ENCODE data around the gene SEMA5B.

SEMA5B gene

GRCh38 chr3:122985539-122985938 is 42.0 kb downstream of the SEMA5B start:
- Mint-ChIP-seq H3K4me1 (no peaks in the 10 kb centered on the region), H3K9me3 (no peaks in the 10 kb centered on the region), H3K36me3 (ENCODE audit: low read depth) (no peaks in the 10 kb centered on the region), H3K27ac (no peak overlapping the region), H3K4me3 (no peak overlapping the region), H3K27me3 (peaks cover 12% of the 10 kb centered on the region)
- no peak for DNase-seq
- no peak for ATAC-seq

DNA sequence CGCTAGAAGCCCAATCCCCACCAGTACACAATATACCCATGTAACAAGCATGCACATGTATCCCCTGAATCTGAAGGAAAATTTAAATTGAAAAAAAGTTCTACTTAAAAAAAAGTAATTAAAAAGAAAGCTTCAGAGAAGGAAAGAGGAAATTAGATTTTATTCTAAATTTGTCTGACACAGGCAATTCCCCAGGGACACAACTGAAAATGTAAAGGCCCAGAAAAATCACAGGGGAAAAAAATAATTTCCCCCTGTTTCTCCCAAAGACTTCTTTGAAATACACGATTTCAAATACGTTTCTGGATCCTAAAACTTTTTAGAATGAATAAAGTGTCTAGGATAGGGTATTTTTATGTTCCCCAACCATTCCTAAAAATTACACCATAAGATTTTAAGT is 42.9 kb downstream of the SEMA5B start:
- no peak for DNase-seq
- no peaks in the 10 kb centered on the region for H3K4me1 Mint-ChIP-seq
- no peaks in the 10 kb centered on the region for H3K9me3 Mint-ChIP-seq
- H3K27ac Mint-ChIP-seq: no peak overlapping the region
- ATAC-seq: no peak
- H3K36me3 Mint-ChIP-seq (ENCODE audit: low read depth): no peaks in the 10 kb centered on the region
- H3K4me3 Mint-ChIP-seq: no peak overlapping the region
- peaks cover 8% of the 10 kb centered on the region for H3K27me3 Mint-ChIP-seq

GRCh38 chr3:122984007-122984406 is 43.6 kb downstream of the SEMA5B start:
- Mint-ChIP-seq H3K36me3 (ENCODE audit: low read depth) (no peaks in the 10 kb centered on the region), H3K4me3 (no peak overlapping the region), H3K27me3 (peaks cover 7% of the 10 kb centered on the region), H3K9me3 (no peaks in the 10 kb centered on the region), H3K4me1 (peaks cover under 1% of the 10 kb centered on the region), H3K27ac (no peak overlapping the region)
- ATAC-seq (no peak), DNase-seq (no peak)

- H3K9me3 Mint-ChIP-seq: no peaks in the 10 kb centered on the region
- ATAC-seq (no peak), DNase-seq (no peak)
- peaks cover 6% of the 10 kb centered on the region for H3K27me3 Mint-ChIP-seq
- no peak overlapping the region for H3K27ac Mint-ChIP-seq
- no peak overlapping the region for H3K4me3 Mint-ChIP-seq
- H3K4me1 Mint-ChIP-seq: peaks cover 5% of the 10 kb centered on the region
- no peaks in the 10 kb centered on the region for H3K36me3 Mint-ChIP-seq (ENCODE audit: low read depth)
Measured at GRCh38 chr3:122982216-122983185, 45.1 kb downstream of the SEMA5B start.

GRCh38 chr3:122979211-122979610 is 48.4 kb downstream of the SEMA5B start:
- Mint-ChIP-seq H3K36me3 (ENCODE audit: low read depth) (no peaks in the 10 kb centered on the region), H3K27ac (no peak overlapping the region), H3K4me3 (no peak overlapping the region), H3K9me3 (no peaks in the 10 kb centered on the region), H3K27me3 (no peaks in the 10 kb centered on the region), H3K4me1 (peaks cover 23% of the 10 kb centered on the region)
- no peak for DNase-seq
- ATAC-seq: no peak

- Mint-ChIP-seq H3K4me1 (peaks cover 23% of the 10 kb centered on the region), H3K27me3 (no peaks in the 10 kb centered on the region), H3K4me3 (no peak overlapping the region), H3K27ac (no peak overlapping the region), H3K36me3 (ENCODE audit: low read depth) (no peaks in the 10 kb centered on the region), H3K9me3 (no peaks in the 10 kb centered on the region)
- no peak for ATAC-seq
- DNase-seq: no peak
Measured at GRCh38 chr3:122978569-122978968, 49.0 kb downstream of the SEMA5B start.

DNA sequence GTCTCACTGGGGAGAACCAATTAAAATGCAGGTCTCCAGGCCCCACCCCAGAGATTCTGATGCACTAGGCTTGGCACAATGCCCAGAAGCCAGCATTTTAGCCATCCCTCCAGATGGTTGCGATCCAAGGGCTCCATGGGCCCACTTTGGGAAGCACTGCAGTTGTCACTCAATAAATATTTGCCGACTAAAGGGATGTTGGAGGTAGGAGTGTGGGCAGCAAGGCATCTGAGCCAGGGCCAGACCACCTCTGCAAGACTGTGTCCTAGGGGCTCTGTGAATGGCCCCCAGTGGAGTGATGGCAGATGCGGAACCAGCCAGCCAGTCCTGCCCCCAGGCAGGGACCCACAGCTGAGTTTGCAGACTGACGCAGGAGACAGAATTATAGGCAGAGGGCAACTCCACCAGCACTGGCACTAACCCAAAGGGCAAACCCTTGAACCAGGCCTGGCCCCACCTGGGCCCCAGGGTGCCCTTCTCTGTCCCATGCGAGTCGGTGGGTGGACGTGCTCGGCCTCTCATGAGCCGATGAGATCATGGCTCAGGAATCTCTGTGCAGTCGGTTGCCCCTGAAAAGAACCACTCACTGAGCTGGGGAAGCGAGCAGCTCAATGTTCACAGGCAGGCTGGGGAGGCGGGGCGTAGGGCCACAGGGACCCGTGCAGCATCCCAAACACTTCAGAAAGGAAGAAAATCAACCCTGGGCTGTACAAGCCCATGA is 49.7 kb downstream of the SEMA5B start:
- DNase-seq (no peak), ATAC-seq (no peak)
- Mint-ChIP-seq H3K27me3 (peaks cover 4% of the 10 kb centered on the region), H3K9me3 (no peaks in the 10 kb centered on the region), H3K27ac (no peak overlapping the region), H3K36me3 (ENCODE audit: low read depth) (no peaks in the 10 kb centered on the region), H3K4me3 (no peak overlapping the region), H3K4me1 (peaks cover 23% of the 10 kb centered on the region)

DNA sequence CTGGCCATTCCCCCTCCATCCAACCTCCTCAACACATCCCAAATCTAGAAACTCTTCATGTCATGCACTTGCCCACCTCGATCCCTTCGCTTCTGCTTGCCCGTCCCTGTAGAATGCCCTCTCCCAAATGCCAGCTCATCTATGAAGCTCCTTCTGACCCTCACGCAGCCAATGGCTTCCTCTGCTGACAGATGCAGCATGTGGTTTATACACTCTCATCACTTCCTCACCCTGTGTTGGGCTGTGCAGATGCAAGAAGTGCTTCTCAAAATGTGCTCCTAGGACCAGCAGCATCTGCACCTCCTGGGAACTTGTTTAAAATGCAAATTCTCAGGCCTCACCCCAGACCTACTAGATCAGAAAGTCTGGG is 51.7 kb downstream of the SEMA5B start:
- H3K27me3 Mint-ChIP-seq: peaks cover 4% of the 10 kb centered on the region
- H3K36me3 Mint-ChIP-seq (ENCODE audit: low read depth): no peaks in the 10 kb centered on the region
- no peak overlapping the region for H3K4me3 Mint-ChIP-seq
- peak; percentile 6 for DNase-seq
- no peak overlapping the region for H3K27ac Mint-ChIP-seq
- peaks cover 23% of the 10 kb centered on the region for H3K4me1 Mint-ChIP-seq
- ATAC-seq: peak; percentile 44
- H3K9me3 Mint-ChIP-seq: no peaks in the 10 kb centered on the region

- Mint-ChIP-seq H3K9me3 (no peaks in the 10 kb centered on the region), H3K4me1 (peaks cover 23% of the 10 kb centered on the region), H3K27me3 (peaks cover 4% of the 10 kb centered on the region), H3K27ac (no peak overlapping the region), H3K4me3 (peak overlapping the region; percentile 50), H3K36me3 (ENCODE audit: low read depth) (no peaks in the 10 kb centered on the region)
- ATAC-seq (peak; percentile 77), DNase-seq (peak; percentile 12)
Measured at GRCh38 chr3:122975163-122975923, 52.2 kb downstream of the SEMA5B start.

DNA sequence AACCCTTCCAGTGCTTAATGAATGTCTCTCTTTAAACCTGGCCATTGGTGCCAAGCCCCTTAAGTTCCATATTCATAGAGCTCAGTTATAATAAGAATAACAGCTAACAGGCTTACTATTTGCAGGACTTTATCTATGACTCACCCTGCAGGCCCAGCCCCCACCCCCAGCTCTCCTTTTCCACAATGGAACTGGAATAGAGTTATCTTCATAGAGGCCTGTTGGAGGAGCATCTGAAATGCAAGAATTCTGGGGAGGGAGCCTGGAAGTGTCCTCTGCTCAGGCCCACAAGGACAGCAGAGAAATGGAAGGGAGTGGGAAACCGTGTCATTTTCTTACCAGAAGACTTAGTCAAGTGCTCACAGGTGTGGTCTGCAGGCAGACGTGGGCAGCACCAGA is 52.8 kb downstream of the SEMA5B start:
- Mint-ChIP-seq H3K36me3 (ENCODE audit: low read depth) (no peaks in the 10 kb centered on the region), H3K27me3 (peaks cover 4% of the 10 kb centered on the region), H3K27ac (no peak overlapping the region), H3K4me1 (peaks cover 23% of the 10 kb centered on the region), H3K9me3 (no peaks in the 10 kb centered on the region), H3K4me3 (peak overlapping the region; percentile 50)
- ATAC-seq (peak; percentile 13), DNase-seq (no peak)

DNA sequence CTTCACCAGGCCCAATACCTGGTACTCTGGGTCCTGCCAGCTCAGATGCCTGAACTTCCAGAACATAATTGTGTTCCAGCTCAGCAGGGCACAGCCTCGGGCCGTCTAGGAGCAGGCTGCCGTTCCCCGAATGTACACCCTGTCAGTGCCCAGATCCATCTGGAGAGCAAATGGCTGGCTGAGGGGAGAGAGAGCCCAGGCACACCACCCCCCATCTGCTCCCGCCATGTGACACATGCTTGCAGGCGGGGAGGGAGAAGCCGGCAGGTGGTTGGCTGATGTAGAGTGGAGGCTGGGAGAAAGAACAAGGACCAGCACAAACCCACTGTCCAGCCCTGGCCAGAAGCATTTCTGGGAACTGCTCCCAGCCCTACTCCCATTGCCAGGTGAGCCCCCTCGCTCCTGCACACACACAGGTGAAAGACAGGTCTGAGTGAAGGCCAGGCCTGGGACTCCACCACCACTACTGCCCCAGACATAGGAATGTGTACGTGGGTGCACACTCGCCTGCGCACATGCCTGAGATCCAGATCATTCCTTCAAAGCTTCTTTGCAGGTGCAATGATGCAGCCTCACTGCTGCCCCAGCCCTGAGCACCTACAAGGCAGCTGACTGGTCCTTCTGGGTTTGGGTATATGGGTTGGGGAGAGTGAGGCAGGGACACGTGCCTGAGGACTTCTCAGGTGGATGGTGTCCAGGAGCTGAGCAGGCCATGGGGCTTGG is 53.5 kb downstream of the SEMA5B start:
- no peak overlapping the region for H3K4me3 Mint-ChIP-seq
- peaks cover 23% of the 10 kb centered on the region for H3K4me1 Mint-ChIP-seq
- ATAC-seq (no peak), DNase-seq (no peak)
- H3K9me3 Mint-ChIP-seq: no peaks in the 10 kb centered on the region
- no peak overlapping the region for H3K27ac Mint-ChIP-seq
- H3K36me3 Mint-ChIP-seq (ENCODE audit: low read depth): no peaks in the 10 kb centered on the region
- H3K27me3 Mint-ChIP-seq: peaks cover 8% of the 10 kb centered on the region

GRCh38 chr3:122972141-122972540 is 55.4 kb downstream of the SEMA5B start:
- DNase-seq (no peak), ATAC-seq (no peak)
- no peaks in the 10 kb centered on the region for H3K9me3 Mint-ChIP-seq
- H3K4me3 Mint-ChIP-seq: no peak overlapping the region
- peaks cover 8% of the 10 kb centered on the region for H3K27me3 Mint-ChIP-seq
- peaks cover 18% of the 10 kb centered on the region for H3K4me1 Mint-ChIP-seq
- H3K36me3 Mint-ChIP-seq (ENCODE audit: low read depth): no peaks in the 10 kb centered on the region
- no peak overlapping the region for H3K27ac Mint-ChIP-seq

GRCh38 chr3:122969585-122970469 is 57.7 kb downstream of the SEMA5B start:
- Mint-ChIP-seq H3K27me3 (peaks cover 8% of the 10 kb centered on the region), H3K4me1 (peaks cover 2% of the 10 kb centered on the region), H3K4me3 (no peak overlapping the region), H3K9me3 (no peaks in the 10 kb centered on the region), H3K36me3 (ENCODE audit: low read depth) (no peaks in the 10 kb centered on the region), H3K27ac (no peak overlapping the region)
- DNase-seq: no peak
- ATAC-seq: no peak
